A673 (cell line): ENCODE data around the gene TRUB2.

ENCODE experiments used
- EZH2 ChIP-seq: fragments of 200-600 bp; sonication (generic); IDR thresholded peaks from 2 replicates; pipeline ENCODE4 v1.6.1; 2017; ENCODE audit warnings: borderline replicate concordance, low read depth, mild to moderate bottlenecking, mixed read lengths, antibody characterized with exemption, low read length; ENCODE audit not compliant: poor library complexity, severe bottlenecking
- TF ChIP-seq, protein P1 (sequence below): fragments of 300-800, 200-600 bp; sonication (generic); conservative IDR thresholded peaks from 2 replicates; pipeline ENCODE4 v1.5.1; 2017; ENCODE audit warnings: low read depth, mild to moderate bottlenecking, antibody characterized with exemption, low read length, moderate library complexity, mixed read lengths

DNA sequence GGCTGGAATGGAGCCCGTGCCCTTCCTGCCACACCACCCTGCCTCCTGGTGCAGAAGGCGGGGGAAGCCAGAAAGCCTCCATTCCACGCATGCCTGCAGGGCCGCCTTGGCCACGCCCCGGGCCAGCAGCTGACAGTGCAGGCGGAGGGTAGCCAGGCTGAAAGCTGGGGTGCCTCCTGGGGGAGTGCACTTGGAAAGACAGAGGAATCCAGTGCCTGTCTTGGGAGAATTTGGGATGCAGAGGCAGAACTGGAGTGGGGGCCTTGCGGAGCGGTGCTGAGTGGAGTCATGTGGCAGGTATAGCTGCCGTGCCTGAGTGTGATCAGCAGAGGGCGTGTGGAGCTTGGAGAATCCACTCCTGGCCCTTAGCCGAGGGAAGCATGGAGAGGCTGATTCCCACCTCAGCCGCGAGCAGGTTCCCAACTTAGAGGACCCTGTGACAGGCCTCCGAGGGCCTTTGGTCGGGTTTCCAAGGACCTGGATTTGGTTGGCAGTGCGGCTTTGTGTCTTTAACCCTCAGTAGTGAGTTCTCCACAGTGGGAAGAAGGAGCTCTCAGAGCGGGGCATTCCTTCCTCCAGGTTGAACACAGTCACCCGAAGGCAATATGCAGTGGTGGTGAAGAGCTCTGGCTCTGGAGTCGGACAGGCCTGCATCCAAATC lies 39.9 kb upstream of the TRUB2 start:
- TF ChIP-seq, protein P1, sequence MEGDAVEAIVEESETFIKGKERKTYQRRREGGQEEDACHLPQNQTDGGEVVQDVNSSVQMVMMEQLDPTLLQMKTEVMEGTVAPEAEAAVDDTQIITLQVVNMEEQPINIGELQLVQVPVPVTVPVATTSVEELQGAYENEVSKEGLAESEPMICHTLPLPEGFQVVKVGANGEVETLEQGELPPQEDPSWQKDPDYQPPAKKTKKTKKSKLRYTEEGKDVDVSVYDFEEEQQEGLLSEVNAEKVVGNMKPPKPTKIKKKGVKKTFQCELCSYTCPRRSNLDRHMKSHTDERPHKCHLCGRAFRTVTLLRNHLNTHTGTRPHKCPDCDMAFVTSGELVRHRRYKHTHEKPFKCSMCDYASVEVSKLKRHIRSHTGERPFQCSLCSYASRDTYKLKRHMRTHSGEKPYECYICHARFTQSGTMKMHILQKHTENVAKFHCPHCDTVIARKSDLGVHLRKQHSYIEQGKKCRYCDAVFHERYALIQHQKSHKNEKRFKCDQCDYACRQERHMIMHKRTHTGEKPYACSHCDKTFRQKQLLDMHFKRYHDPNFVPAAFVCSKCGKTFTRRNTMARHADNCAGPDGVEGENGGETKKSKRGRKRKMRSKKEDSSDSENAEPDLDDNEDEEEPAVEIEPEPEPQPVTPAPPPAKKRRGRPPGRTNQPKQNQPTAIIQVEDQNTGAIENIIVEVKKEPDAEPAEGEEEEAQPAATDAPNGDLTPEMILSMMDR: peak; percentile 95
- no peak for TF ChIP-seq EZH2
